PC-9 (cell line): Measurements from ENCODE around the gene ATG3. TPM values are rescaled to one million over a fixed set of nuclear protein-coding genes. Genes with fewer than 3 reads are reported as not detected.

Experiments
- BruUV-seq: library from RNA; stranded (reverse); fragments of 400-500 nt; replicated peaks from 2 replicates; lab custom pipeline; 2021; lab: Mats Ljungman, UMichigan
- CTCF ChIA-PET: fragments of 300-600 bp; sonication (Branson Sonifier 250); formaldehyde crosslinking; loops from one replicate; lab custom pipeline; 2022; ENCODE audit warnings: antibody characterized with exemption; lab: Charles Lee
- POLR2A ChIA-PET: fragments of 300-600 bp; sonication (Branson Sonifier 250); formaldehyde crosslinking; loops from one replicate; lab custom pipeline; 2022; ENCODE audit warnings: antibody characterized with exemption; ENCODE audit not compliant: unreplicated experiment; lab: Charles Lee
- DNase-seq, 2 experiments: peaks; one replicate each; pipeline versions ENCODE4 v3.0.0 to v3.0.0-alpha.2; 2015 to 2022; ENCODE audit warnings: mixed read lengths in 1 of 2
- H2AFZ ChIP-seq: fragments of 200-600 bp; sonication (generic); 2 replicates; pipeline ENCODE4 v1.8.1; 2017; ENCODE audit warnings: antibody characterized with exemption
- H3F3A ChIP-seq: fragments of 200-600 bp; sonication (generic); 2 replicates; pipeline ENCODE4 v1.8.1; 2017; ENCODE audit warnings: antibody characterized with exemption, mild to moderate bottlenecking, low read depth; ENCODE audit not compliant: insufficient read depth
- H3K27ac ChIP-seq: fragments of 200-600 bp; sonication (generic); 2 replicates; pipeline ENCODE4 v1.6.1; 2016; ENCODE audit warnings: mixed run types
- H3K27me3 ChIP-seq: fragments of 200-600 bp; sonication (generic); 2 replicates; pipeline ENCODE4 v1.6.1; 2016; ENCODE audit warnings: low read depth, mixed run types; ENCODE audit not compliant: insufficient read depth
- H3K36me3 ChIP-seq: fragments of 200-600 bp; sonication (generic); 2 replicates; pipeline ENCODE4 v1.6.1; 2016; ENCODE audit warnings: low read depth, mixed run types
- H3K4me1 ChIP-seq: fragments of 200-600 bp; sonication (generic); replicated peaks from 2 replicates; pipeline ENCODE4 v1.6.1; 2016; ENCODE audit warnings: mixed run types; ENCODE audit not compliant: insufficient read depth
- H3K4me2 ChIP-seq: fragments of 200-600 bp; sonication (generic); 2 replicates; pipeline ENCODE4 v1.6.1; 2017; ENCODE audit warnings: mixed run types
- H3K4me3 ChIP-seq: fragments of 200-600 bp; sonication (generic); 2 replicates; pipeline ENCODE4 v1.6.1; 2016; ENCODE audit warnings: mixed run types
- H3K79me2 ChIP-seq: fragments of 200-600 bp; sonication (generic); 2 replicates; pipeline ENCODE4 v1.6.1; 2017; ENCODE audit warnings: low read depth, mixed run types
- H3K9me2 ChIP-seq: fragments of 200-600 bp; sonication (generic); 2 replicates; pipeline ENCODE4 v1.8.1; 2017; ENCODE audit warnings: mild to moderate bottlenecking; ENCODE audit not compliant: insufficient read depth
- H3K9me3 ChIP-seq: fragments of 200-600 bp; sonication (generic); 2 replicates; pipeline ENCODE4 v1.8.1; 2016; ENCODE audit warnings: low read depth; ENCODE audit not compliant: insufficient read depth
- H4K20me1 ChIP-seq: fragments of 200-600 bp; sonication (generic); 2 replicates; pipeline ENCODE4 v1.8.1; 2017; ENCODE audit not compliant: insufficient read depth
- EZH2 ChIP-seq: fragments of 200-600 bp; sonication (generic); IDR thresholded peaks from 2 replicates; pipeline ENCODE4 v1.8.0; 2017; ENCODE audit warnings: antibody characterized with exemption, low read depth
- intact Hi-C: fragments of 100-400 bp; cut with micrococcal nuclease; formaldehyde crosslinking; loops from one replicate; pipeline ENCODE4 v1.10.0; 2022; ENCODE audit not compliant: unreplicated experiment
- total RNA-seq: library from RNA; stranded (reverse); gene quantifications from 2 replicates; pipeline ENCODE4 v1.2.3, GENCODE V29; 2021
- TF ChIP-seq, protein P1 (sequence below): fragments of 200-600 bp; sonication (generic); conservative IDR thresholded peaks from 2 replicates; pipeline ENCODE4 v1.6.1; 2017; ENCODE audit warnings: mixed run types, antibody characterized with exemption, mild to moderate bottlenecking, moderate library complexity

ATG3 gene
- total RNA-seq, 1 experiment from 2014 or later, result 68.9 TPM

DNA sequence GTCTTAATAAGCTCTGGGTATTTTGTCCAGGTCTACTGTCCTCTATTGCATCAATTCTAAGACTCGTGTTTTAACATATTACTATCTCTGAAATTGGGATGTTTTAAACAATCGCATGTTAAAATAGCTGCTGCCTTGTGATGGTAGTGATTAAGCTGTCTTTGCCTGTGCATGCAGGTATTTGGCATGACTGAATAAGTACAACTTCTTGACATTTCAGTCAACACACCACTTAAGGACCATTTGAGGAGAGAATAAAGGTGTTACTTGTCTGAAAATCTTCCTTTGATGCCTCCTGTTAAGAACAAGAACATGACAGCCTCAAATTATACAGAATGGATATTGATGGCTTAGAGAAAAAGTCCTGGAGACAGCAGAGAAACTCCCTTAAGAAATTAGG, 33.1 kb upstream of the ATG3 start:
- CTCF ChIA-PET, result interaction anchor here (0.6 kb wide), 1 partner anchor 693 kb away, joined by 4 read pairs; no protein-coding TSS in a partner anchor
- intact Hi-C loops, result no loop called here
- no peak for DNase-seq

DNA sequence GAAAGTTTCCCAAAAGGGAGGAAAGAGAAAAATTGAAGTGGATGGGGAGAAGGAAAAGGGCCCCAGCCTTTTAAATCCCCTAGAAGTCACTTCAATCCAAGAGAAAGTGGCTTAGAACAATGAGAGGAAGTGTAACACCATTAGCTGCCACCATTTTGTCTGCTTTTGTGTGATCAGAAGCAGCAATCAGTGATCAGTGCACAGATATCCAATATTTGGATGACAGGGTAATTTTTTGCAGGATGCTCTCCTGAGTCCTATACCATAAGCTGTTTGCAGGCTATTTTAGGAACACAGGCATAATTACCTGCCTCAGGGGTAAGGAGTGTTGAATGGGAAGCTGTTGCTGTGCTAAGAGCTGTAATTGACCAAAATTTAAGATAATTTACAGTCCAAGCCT, 31.5 kb upstream of the ATG3 start:
- ChIA-PET CTCF (interaction anchor here (0.6 kb wide), 1 partner anchor 49 kb away, joined by 3 read pairs; no protein-coding TSS in a partner anchor), POLR2A (interaction anchor here (0.6 kb wide), 1 partner anchor 342 kb away, joined by 4 read pairs; no protein-coding TSS in a partner anchor)
- no TSS peak for BruUV-seq
- DNase-seq, result no peak
- no peak for TF ChIP-seq EZH2
- TF ChIP-seq, protein P1, sequence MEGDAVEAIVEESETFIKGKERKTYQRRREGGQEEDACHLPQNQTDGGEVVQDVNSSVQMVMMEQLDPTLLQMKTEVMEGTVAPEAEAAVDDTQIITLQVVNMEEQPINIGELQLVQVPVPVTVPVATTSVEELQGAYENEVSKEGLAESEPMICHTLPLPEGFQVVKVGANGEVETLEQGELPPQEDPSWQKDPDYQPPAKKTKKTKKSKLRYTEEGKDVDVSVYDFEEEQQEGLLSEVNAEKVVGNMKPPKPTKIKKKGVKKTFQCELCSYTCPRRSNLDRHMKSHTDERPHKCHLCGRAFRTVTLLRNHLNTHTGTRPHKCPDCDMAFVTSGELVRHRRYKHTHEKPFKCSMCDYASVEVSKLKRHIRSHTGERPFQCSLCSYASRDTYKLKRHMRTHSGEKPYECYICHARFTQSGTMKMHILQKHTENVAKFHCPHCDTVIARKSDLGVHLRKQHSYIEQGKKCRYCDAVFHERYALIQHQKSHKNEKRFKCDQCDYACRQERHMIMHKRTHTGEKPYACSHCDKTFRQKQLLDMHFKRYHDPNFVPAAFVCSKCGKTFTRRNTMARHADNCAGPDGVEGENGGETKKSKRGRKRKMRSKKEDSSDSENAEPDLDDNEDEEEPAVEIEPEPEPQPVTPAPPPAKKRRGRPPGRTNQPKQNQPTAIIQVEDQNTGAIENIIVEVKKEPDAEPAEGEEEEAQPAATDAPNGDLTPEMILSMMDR, result no peak
- no peaks in the 10 kb centered on the region for H3K27me3 ChIP-seq
- H3K4me2 ChIP-seq, result no peak overlapping the region
- H3K27ac ChIP-seq, result no peak overlapping the region
- no peaks in the 10 kb centered on the region for H3K79me2 ChIP-seq
- no peaks in the 10 kb centered on the region for H3K36me3 ChIP-seq
- no peak overlapping the region for H2AFZ ChIP-seq
- no peaks in the 10 kb centered on the region for H3K9me2 ChIP-seq
- no peaks in the 10 kb centered on the region for H3K4me1 ChIP-seq
- no peak overlapping the region for H3K4me3 ChIP-seq
- no peaks in the 10 kb centered on the region for H3F3A ChIP-seq
- intact Hi-C loops, result no loop called here
- H3K9me3 ChIP-seq, result no peaks in the 10 kb centered on the region
- no peaks in the 10 kb centered on the region for H4K20me1 ChIP-seq

More for the DNA sequence above, 33.1 kb upstream of the ATG3 start:
- H3K9me3 ChIP-seq, result no peaks in the 10 kb centered on the region
- H3K79me2 ChIP-seq, result no peaks in the 10 kb centered on the region
- no peak overlapping the region for H3K4me3 ChIP-seq
- no peaks in the 10 kb centered on the region for H3K27me3 ChIP-seq
- H4K20me1 ChIP-seq, result no peaks in the 10 kb centered on the region
- H3K4me2 ChIP-seq, result no peak overlapping the region
- H3K36me3 ChIP-seq, result no peaks in the 10 kb centered on the region
- TF ChIP-seq, protein P1, result no peak
- TF ChIP-seq EZH2, result no peak
- H2AFZ ChIP-seq, result no peak overlapping the region
- BruUV-seq, result no TSS peak
- H3K27ac ChIP-seq, result no peak overlapping the region
- H3F3A ChIP-seq, result no peaks in the 10 kb centered on the region
- H3K9me2 ChIP-seq, result no peaks in the 10 kb centered on the region
- H3K4me1 ChIP-seq, result no peaks in the 10 kb centered on the region
- POLR2A ChIA-PET, result no interaction called here

DNA sequence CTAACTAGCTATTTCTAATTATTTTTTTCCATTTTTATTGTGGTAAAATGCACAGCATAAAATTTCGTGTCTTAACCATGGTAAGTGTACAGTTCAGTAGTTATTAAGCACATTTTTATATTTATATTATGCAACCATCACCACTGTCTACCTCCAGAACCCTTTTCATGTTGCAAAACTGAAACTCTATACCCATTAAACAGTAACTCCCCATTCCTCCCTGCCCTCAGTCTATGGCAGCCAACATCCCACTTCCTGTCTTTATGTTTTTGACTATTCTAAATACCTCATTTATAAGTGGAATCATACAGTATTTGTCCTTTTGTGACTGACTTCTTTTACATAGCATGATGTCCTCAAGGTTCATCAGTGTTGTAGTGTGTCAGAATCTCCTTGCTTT, 25.6 kb upstream of the ATG3 start:
- DNase-seq, result no peak
- ChIA-PET CTCF (no interaction called here), POLR2A (no interaction called here)
- Histone ChIP-seq H3K27ac (no peak overlapping the region), H3K4me3 (no peak overlapping the region), H3K4me2 (no peak overlapping the region), H3K36me3 (peaks cover 7% of the 10 kb centered on the region), H3K79me2 (no peaks in the 10 kb centered on the region), H3K4me1 (no peaks in the 10 kb centered on the region), H2AFZ (no peak overlapping the region), H3K9me3 (no peaks in the 10 kb centered on the region), H3F3A (no peaks in the 10 kb centered on the region), H3K9me2 (no peaks in the 10 kb centered on the region), H4K20me1 (no peaks in the 10 kb centered on the region), H3K27me3 (no peaks in the 10 kb centered on the region)
- no peak for TF ChIP-seq EZH2
- TF ChIP-seq, protein P1, result no peak
- intact Hi-C loops, result no loop called here
- no TSS peak for BruUV-seq
